ENCODE results near the gene PDE4DIP.
"Not testable (repeated sequence)": the region's sequence is repeated elsewhere in the genome, so short reads cannot be mapped to it uniquely, and the experiment has no call there.

Gene PDE4DIP

DNA sequence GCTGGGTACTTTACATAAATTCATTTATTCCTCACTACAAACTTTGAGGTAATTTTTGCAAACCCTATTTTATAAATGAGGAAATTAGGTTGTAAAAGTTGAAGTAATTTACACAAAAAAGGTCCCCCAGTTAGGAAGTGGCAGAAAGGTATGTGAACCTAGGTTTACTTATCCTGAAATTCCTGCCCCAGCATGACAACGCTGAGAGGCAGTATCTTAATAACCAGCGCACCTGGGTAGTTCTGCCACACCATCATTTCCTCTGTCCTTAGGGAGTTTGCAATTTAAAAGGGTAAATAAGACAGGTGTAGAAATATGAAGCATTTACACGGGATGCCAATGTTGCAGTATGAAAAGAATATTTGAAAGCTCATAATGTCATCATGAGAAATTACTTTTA, 79.6 kb downstream of the PDE4DIP start:
- DNase-seq = not testable (repeated sequence)

DNA sequence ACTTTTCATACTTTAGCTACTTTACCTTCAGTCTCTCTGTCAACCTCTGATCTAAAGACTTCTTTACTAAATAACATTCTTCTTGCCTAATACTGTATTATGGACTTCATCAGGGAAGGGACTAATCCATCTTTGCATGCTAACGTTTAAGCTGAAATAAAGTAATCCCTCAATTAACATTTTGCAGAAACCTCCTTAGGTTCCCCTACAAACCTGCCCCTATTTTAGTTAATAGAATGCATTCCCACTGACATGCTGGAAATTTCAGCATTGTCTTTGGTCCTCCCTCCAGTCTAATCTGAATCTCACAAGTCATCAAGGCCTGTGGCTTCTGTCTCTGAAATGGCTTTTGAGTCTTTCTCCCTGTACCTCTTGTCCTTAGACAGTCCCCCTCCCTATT, 83.4 kb downstream of the PDE4DIP start:
- not testable (repeated sequence) for DNase-seq

DNA sequence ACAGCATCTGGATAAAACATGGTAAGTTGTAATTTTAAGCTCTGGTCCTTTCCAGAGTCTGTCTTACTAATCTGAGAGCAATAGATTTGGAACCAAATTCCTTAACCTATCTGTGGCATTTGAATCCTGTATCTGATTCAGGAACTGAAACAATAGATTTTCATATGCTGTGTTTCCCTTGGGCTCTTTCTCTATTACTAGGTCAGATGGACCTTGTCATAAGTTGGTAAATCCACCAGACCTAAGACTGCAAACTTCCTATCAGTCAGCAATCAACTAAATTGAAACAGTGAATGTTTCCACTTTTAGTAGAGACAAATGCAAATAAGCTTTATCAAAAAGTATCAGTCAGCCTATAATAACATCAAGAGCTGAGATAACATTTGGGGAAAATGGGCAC, 85.0 kb downstream of the PDE4DIP start:
- DNase-seq = not testable (repeated sequence)

DNA sequence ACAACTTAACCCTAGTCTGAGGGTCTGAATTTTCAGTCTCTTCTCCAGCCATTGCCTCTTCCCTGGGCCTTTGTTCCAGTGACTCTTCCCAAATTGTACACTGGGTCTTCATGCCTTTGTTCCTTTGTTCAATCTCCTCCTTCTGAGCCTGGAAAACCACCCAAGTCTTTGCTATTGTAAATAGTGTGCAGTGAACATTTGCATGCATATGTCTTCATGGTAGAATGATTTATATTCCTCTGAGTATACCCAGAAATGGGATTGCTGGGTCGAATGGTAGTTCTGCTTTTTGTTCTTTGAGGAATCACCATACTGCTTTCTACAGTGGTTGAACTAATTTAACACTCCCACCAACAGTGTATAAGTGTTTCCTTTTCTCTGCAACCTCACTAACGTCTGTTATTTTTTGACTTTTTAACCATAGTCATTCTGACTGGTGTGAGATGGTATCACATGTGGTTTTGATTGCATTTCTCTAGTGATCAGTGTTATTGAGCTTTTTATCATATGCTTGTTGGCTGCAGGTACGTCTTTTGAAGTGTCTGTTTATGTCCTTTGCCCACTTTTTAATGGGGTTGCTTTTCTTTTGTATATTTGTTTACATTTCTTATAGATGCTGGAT, 91.3 kb downstream of the PDE4DIP start:
- DNase-seq = not testable (repeated sequence)

DNA sequence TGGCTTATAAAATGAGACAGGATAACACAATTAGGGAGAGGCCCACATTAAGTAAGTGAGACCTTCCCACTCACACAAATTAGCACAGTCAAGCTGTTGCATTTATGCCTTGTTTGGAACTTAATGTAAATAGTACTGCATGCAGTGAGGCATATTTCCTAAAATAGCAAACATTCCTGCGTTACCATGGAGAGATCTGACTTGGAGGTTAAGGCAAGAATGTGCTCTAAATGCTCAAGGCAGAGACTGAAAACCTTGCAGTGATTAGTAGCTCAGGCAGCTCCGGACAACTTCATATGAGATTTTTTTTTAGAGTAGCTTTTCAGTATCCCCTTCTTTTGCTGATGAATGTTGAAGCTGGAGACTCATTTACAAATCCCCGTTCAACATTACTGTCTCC, 98.7 kb downstream of the PDE4DIP start:
- DNase-seq = not testable (repeated sequence)

DNA sequence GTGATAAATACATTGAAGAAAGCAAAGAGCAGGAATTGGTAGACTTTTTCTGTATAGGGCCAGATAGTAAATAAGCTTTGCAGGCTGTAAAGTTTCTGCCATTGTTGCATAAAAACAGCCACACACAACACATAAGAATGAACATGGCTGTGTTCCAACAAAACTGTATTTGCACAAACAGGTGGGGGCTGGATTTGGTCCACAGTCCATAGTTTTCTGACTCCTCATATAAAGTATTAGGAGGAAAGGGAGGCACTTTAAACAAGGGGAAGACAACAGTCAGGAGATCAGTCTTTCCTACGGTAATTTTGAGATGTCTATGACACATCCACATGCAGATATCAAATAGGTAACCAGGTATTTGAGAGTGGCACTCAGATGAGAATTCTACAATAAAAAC, 100.9 kb downstream of the PDE4DIP start:
- DNase-seq = not testable (repeated sequence)

DNA sequence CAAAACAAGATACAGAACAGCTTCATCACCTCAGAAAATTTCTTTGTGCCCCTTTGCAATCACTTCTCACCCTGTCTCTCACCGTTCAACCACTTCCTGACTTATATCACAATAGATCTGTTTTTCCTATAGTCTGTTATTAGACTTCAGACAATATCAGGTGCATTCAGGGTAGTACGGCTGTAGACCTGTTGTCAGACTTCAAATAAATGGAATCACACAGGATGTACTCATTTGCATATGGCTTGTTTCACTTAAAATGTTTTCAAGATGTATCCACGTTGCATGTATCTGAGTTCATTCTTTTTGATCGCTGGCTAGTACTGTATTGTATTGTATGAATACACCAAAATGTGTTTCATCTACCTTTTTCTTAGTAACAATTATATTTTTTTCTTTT, 104.5 kb downstream of the PDE4DIP start:
- not testable (repeated sequence) for DNase-seq

DNA sequence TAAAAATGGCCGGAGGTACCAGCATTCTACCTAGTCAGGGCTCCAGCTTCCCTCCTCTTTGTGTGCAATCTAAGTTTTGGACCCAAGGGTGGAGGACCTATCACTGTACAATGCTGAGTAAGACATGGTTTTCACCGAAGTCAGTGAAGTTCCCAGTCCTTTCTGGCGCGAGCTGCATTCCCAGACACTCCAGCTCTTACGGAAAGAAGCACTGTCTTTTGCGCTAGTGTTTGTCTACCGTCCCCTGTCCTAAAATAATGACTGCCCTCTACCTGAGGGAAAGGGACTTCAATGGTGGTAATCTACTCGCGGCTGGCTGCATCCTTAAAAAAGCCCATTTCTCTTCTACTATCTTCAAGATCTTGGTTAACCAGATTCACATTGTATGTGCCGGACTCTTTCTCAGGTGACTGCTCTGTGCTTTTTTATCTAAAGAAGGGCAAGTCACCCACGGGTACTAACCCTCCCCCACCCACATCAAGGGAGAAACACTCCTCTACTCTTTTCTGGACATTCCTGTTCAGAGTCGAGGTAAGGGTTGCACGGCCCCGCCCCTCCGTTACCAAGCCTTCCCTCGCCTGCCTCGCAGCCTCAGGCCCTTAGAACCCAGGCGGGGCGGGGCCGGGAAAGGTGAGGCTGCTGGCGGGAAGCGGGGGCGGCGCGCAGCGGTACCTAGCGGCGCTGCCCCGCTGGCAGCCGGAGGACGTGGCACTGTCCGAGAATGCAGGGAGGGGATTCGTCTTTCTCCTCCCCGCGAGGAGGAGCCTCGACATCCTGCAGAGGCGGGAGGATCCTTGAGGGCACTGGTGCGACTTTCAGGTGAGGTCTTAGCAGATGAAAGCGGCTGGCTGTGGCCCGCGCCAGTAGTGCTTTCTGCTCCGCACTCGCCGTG, 107.4 kb downstream of the PDE4DIP start:
- DNase-seq = peak; percentile 41

DNA sequence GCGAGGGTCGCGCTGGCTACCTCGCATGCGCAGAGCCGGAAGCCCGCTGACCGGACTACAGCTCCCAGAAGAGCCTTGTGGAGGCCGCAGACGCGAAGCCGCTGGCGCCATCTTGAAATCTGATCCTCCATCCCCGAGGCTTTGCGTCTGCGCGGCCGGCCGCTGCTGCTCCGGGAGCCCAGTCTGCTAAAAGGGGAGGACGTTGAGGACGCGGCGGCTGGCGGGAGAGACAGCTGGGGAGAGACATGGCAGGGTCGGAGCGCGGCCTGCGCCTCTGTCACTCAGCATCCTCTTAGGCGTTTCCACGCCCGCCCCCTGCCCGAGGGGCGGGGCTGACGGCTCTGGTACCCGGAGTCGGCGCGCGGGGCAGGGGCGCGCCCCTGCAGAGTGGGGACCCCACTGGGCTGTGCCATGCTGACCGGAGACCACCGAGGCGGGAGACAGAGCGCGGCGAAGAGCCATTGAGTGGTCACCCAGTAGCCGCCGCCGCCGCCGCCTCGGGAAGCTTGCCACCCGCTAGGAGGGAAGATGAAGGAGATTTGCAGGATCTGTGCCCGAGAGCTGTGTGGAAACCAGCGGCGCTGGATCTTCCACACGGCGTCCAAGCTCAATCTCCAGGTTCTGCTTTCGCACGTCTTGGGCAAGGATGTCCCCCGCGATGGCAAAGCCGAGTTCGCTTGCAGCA, 108.2 kb downstream of the PDE4DIP start:
- DNase-seq = not testable (repeated sequence)

DNA sequence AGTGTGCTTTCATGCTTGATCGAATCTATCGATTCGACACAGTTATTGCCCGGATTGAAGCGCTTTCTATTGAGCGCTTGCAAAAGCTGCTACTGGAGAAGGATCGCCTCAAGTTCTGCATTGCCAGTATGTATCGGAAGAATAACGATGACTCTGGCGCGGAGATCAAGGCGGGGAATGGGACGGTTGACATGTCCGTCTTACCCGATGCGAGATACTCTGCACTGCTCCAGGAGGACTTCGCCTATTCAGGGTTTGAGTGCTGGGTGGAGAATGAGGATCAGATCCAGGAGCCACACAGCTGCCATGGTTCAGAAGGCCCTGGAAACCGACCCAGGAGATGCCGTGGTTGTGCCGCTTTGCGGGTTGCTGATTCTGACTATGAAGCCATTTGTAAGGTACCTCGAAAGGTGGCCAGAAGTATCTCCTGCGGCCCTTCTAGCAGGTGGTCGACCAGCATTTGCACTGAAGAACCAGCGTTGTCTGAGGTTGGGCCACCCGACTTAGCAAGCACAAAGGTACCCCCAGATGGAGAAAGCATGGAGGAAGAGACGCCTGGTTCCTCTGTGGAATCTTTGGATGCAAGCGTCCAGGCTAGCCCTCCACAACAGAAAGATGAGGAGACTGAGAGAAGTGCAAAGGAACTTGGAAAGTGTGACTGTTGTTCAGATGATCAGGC, 108.8 kb downstream of the PDE4DIP start:
- not testable (repeated sequence) for DNase-seq

DNA sequence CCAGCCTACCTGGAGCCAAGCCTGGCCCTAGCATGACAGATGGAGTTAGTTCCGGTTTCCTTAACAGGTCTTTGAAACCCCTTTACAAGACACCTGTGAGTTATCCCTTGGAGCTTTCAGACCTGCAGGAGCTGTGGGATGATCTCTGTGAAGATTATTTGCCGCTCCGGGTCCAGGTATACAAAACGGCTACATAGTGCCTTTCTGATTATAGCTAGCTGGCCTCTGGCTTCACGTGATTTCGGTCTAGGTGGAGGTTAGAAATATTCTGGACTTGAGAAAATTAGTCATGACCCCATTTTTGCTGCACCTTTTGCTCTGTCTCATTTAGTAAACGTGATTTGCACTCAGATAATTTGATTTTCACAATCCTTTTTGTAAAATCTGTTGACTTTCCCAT, 109.5 kb downstream of the PDE4DIP start:
- not testable (repeated sequence) for DNase-seq

DNA sequence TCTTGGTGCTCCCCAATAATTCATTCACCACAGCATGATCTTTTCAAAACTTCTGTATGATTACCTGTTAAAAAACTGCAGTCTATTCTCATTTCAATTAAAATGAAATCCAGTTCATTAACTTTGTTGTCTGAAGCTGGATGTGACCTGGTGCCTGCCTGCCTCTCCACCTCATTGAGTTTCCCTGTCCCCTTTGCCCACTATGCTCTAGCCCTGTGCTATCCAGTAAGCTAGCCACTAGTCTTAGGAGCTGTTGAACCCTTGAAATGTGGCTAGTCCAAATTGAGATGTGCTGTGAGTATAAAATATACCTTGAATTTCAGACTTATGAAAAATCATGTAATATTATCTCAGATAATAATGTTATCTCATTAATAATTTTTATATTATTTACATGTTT, 114.1 kb downstream of the PDE4DIP start:
- not testable (repeated sequence) for DNase-seq

DNA sequence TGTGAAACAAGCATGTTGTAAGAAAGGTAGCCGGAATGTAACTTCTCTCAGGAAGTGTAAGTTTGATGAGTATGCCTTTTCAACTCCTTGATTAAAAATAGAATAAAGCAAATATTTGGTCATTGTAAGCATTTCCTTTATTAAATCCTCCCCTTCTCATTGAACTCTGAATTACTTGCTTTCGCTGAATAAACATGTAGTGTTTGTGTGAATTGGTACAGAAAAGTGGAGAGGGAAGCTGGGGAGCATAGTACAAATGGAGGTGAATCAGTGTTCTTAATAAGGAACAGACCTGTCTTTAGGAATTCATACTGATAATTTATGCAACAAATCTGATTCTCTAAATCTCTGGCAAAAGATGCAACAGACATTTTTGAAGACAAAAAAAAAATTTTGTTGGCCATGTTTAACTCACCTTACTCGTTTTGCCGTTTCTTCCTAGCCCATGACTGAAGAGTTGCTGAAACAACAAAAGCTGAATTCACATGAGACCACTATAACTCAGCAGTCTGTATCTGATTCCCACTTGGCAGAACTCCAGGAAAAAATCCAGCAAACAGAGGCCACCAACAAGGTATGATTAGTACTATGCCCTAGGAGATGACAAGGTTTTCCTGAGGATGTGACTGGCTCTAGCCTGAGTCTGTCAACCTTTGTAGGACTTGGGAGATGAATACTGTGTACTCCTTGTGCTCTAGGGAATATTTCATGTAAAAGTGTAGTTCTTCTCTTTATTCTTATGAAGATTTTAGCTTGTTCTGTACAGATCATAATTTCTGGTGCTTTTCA, 116.2 kb downstream of the PDE4DIP start:
- DNase-seq = not testable (repeated sequence)

DNA sequence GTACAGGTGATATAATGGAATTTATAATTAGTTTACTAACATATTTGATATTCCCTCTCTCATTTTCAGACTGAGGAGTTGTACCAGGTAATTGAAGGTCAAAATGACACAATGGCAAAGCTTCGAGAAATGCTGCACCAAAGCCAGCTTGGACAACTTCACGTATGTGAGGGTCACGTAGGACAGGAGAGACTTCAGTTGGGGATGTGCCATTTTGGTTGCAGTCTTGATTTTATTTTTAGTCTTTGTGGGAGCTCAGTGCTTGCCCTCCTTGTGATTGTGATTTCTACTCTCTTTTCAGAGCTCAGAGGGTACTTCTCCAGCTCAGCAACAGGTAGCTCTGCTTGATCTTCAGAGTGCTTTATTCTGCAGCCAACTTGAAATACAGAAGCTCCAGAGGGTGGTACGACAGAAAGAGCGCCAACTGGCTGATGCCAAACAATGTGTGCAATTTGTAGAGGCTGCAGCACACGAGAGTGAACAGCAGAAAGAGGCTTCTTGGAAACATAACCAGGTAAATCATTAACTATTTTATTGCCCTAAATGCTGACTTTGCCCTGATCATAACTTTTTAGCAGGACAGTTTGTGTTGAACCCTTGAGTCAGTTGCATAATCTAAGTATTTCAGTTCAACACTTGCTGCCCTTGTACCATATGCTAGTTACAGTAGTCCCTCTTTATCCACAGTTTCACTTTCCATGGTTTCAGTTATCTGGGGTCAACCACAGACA, 118.1 kb downstream of the PDE4DIP start:
- DNase-seq = not testable (repeated sequence)

DNA sequence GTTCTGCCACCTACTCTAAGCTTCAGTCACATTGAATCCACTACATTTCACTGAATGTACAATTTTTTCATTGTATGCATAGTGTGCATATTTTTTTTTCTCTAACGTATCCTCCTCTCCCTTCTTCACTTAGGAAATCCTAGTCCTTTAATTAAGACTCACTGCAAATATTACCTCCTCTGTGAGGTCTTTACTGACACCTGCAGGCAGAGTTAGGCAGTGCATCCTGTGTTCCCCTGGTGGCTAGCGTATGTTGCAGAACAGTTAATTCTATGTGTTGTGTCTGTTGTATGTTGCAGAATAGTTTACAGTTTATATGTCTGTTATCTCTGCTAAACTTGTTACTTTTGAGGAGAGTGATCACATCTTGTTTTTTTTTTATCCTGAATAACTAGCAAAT, 121.9 kb downstream of the PDE4DIP start:
- not testable (repeated sequence) for DNase-seq

DNA sequence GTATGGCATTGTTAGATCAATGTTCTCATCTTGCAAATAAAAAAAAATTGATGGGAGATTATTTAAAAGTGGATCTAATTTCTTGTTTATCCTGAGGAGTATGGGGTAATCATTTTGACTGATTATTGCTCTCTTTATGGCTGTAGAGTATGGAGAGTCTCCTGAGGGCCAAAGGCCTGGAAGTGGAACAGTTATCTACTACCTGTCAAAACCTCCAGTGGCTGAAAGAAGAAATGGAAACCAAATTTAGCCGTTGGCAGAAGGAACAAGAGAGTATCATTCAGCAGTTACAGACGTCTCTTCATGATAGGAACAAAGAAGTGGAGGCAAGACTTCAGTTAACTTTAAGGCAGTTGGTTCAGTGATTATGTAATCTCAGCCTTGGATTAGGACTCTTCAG, 123.4 kb downstream of the PDE4DIP start:
- not testable (repeated sequence) for DNase-seq

DNA sequence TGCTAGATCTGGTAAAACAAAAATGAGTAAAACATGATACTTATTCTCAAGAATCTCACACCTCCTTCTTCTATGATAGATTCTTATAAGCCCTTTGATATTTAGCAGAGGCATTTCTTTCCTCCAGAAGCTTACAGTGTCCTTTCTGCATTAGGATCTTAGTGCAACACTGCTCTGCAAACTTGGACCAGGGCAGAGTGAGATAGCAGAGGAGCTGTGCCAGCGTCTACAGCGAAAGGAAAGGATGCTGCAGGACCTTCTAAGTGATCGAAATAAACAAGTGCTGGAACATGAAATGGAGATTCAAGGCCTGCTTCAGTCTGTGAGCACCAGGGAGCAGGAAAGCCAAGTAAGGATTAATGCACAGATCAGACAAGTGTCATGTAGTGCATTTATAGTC, 124.5 kb downstream of the PDE4DIP start:
- not testable (repeated sequence) for DNase-seq

DNA sequence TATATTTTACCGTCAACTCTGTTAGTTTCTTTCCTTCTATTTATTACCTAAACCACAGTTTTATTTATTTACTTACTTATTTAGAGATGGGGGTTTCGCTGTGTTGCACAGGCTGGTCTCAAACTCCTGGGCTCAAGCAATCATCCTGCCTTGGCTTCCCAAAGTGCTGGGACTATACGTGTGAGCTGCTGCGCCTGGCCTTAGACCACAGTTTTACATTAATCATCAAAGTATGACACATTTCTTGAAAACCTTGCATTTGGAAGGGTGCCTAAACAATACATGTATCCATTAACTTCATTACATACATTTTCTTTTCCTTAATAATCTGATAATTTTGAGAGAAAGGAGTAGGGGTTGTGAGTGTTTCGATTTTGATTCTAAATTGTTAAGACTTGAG, 124.9 kb downstream of the PDE4DIP start:
- not testable (repeated sequence) for DNase-seq

DNA sequence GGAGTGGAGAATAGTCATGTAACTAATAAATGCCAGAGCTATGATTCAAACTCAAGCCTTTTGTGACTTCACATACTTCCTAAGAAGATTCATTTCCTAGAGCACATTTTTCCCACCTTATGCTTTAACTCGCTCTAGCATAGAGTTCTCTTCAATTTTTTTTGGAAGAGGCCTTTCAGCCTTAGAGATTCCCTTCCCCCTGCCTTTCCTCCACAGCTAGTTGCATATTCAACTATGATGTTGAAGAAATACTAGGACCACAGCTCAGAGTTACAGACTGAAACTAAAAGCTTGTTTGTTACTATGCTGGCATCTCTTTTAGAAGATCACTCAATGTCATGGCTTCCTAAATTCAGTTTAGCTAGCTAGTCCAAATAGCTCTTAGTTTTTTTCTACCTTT, 131.2 kb downstream of the PDE4DIP start:
- not testable (repeated sequence) for DNase-seq

DNA sequence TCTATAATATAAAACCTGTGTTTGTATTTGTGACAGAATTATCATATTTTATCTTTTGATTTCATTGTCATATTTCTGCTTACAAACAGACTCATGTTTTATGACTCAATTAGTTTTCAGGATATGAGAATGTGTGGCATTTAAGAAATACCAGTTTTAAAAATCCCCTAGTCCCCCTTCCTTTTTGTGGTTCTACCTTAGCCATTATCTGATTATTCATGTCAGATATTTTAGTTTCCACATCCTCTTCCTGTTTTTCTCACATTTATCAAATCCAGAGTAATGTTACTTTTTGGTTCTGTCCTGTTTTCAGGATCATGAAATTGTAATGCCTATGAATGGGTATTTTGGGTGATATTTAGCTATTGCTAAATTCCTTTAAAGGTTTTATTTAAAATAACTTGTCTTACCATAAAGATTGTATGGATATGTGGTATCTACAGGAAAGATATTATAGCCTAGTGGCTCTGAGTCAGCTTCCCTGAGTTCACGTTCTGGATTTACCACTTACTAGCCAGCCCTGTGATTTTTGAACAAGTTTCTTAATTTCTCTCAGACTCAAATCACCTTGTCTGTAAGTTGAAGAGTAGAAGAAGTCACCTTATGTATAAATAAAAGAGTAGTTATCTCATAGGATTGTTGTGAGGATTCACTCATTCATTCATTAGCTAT, 131.8 kb downstream of the PDE4DIP start:
- not testable (repeated sequence) for DNase-seq

DNA sequence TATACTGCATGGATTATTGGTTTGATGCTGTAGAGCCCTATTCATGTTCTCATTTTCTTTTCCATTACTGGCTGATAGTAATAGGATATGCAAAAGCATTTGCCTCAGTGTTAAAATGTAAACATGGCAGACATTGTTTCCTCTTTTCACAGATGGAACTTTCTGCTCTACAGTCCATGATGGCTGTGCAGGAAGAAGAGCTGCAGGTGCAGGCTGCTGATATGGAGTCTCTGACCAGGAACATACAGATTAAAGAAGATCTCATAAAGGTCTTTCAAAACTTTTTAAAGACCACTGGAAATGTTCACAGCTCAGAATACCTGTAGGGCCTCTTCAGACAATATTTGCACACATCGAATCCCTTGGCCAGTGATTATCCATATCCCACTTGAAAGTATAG, 133.6 kb downstream of the PDE4DIP start:
- DNase-seq = not testable (repeated sequence)
